ENCODE data around the gene LRP5.

The LRP5 gene

DNA sequence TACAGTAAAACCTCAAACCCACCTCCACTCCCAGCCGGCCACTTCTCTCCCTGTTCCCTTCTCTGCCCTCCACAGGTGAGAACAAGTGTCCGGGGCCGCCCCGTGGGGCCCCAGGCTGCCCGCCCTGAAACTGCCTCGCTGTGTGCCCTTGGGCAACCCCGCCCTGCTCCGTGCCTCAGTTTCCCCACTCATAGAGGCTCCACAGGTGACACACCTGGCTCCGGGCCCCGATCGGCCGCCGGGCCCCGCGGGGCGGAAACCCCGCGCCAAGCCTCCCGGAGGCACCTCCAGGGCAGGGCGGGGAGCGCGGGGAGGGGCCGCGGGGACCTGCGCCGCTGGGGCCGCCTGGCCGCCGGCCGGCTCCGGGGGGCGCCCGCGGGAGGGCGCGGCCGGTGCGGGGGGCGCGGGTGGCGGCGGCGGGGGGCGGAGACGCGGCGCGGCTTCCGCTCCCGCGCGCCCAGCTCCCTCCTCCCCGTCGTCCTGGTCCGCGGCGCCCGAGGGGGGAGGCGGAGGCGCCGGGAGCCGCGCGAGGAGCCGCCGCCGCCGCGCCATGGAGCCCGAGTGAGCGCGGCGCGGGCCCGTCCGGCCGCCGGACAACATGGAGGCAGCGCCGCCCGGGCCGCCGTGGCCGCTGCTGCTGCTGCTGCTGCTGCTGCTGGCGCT, at the start of gene LRP5:
Gene LRP5 (plus strand): TSS at position 475 of the 663 bp plus-strand sequence. CDS start 124 bp downstream, at position 599.
- peak; percentile 24 for DNase-seq

GRCh38 chr11:68263444-68264035, 48.9 kb upstream of the LRP5 start:
- no peak for DNase-seq

DNA sequence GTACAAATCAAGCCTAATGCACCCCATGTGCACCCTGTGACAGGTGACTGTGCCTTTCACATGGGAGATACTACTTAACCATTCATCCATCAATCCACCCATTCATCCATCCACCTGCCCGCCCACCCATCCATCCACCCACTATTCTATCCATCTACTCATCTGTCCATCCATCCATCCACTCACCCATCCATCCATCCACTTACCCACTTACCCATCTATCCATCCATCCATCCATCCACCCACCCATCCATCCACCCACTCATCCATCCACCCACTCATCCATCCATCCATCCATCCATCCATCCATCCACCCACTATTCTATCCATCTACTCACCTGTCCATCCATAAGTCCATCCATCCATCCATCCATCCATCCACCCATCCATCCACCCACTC, 48.1 kb upstream of the LRP5 start:
- DNase-seq: no peak

DNA sequence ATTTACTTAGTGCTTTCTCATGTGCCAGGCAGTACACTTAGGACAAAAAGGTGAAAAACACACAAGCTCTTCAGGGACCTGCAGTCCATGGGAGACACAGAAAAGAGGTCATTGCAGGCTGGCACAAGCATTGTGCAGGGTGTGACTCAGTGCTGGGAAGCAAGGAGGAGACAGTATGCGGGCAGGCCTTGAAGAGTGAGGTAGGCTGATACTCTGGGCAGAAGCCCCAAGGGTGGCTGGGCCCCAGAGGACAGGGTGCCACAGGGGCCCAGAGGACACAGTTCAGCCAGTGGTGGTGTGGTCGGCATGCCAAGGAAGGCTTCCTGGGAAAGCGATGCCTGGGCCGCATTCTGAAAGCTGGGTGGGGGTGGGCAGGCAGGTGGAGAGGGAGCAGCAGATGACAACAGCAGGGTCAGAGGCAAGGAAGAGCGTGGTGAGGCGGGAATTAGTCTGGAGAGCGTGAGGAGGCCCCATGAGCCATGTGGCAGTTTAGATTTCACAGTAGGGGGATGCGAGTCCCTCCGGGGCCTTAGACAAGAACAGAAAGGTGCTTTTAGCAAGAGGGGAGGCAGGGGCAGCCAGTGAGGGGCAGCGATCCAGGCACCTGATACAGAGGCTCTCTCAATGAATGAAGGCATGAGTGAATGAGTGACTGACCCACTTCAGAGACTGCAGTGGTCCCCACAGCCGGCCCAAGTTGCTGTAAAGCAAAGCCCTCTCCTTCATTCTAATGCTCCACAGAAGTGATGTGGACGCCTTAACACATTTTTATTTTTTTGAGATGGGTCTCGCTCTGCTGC, 47.5 kb upstream of the LRP5 start:
- no peak for DNase-seq

DNA sequence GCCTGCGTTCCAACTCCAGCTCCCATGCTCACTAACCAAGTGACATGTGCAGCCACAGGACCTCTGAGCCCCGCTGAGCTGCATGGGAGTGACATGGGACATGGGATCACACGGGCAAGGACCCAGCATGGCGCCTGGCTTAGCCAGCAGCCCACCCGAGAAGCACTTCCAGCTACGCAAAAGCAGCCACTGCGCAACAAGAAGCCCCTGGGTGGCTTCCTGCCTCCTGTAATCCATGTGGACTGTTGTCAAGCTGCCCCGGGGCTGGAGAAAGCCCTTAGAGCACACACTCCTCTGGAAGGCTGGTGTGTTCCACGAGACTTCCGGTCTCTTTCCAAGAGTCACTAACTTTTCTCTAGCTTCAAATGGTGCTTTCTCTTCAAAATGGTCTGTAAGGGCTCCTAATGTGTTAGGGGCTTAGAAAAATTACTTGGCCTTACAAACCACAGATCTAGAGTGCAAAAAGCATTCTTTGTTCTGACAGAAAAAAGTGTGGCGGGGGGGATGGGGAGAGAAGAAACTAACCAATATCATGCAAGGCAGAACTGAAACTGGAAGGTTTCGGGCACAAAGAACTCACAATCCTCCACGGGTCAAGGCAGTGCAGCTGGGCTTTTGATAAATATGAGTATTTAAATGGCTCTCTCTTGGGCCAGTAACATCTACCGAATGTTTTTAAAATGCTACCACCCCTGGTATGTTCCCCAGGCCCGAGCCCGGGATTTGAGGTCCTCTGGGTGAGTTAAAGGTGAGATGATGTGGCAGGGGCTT, 46.1 kb upstream of the LRP5 start:
- no peak for DNase-seq

GRCh38 chr11:68266936-68267880, 45.2 kb upstream of the LRP5 start:
- DNase-seq: no peak

GRCh38 chr11:68267881-68268240, 44.5 kb upstream of the LRP5 start:
- no peak for DNase-seq

DNA sequence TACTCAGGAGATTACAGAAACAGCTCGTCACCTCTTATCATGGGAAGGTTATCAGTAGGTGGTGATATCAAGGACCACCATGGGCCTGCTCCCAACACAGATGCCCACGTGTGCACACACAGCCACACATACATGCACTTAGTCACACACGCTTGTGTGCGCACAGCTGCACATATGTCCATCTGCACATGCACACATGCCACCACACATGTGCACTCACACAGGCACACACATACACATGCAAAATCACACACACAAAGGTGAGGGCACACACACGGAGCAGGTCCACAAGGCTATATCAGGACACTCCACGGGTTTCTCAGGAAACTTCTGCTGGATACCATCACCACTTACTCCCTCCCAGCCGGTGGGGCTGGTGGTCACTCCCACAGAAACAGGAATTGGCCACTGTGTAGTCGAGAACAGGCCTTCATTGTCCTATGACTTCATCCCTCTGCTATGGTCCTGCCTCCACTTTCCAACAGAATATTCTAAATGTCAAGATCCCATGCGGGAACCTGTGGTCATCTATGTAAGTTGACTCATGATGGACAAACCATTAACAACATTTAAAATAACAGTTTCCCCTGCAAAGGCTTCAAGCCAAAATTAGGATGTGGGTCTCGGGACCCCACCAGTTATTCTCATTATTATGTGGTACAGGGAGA, 42.8 kb upstream of the LRP5 start:
- DNase-seq: no peak

- DNase-seq: no peak
These were observed 42.0 kb upstream of the LRP5 start for GRCh38 chr11:68270196-68271022.

DNA sequence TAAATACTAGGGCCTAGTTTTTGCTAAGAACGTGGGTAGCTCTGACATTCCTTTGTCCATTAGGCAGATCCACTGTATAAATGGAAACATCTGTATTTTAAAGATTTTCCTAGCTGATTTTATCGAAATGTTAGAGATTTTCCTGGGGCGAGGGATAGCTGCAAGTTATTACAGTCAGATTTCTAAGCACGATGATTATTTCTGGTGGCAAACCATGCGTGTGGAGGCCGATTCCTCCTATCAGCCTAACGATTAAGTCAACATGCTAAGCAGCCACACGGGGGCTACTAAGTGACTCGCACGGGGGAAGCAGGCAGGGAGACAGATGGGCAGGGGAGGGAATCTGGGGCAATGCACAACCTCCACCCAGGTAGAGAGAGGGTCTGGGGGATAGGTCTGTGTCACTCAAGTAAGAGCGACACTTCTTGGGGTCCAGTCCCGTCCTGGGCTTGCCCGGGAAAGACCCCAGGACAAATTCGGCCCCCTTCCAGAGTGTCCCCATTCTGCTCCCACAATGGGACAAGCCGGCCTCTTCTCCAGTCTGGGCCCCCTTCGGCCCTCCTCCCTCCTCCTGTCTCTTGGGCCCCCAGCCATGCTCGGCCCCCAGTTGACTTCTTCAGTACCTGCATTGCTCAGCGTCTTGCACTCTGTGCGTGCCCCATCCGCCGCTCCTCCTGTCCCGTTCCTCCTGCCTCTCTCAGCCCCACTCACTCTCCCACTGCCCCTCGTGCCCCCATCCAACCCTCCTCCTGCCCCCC, 41.2 kb upstream of the LRP5 start:
- peak; percentile 70 for DNase-seq

DNA sequence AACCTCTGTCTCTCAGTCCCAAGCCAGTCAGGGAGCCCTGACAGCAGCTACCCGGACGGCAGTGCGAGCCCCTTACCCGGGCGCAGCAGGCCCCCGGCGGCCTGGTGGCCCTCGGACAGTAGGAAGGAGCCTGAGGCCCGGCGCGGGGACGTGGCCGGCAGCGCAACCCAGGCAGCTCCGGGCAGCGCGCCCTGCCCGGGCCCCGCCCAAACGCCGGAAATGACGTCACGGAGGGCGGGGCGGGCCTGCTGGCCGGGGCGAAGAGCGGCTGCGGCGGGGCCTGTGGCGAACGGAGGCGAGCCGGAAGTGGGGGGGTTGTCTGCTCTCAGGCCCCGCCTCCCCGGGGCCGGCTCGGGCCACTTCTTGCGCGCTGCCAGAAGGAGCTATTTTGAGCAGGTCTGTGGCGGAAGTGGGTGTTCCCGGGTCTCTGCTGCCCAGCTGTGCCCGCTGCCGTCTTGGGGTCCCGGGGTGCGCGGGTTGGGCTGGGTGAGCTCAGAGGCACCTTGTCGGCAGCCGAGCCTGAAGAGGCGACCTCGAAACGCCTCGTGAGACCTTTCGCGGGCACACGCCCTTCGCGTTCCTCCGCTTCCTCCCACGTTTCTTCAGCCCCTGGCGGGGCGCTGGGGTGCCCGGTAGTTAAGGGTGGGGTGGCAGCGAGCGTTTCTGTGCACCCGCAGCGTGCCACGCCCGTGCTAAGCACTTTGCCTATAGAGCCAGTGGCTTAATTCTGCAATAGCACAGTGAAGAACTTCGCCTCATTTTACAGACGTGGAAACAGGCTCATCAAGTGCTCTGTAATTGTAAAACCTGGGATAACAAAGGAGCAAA, 40.4 kb upstream of the LRP5 start, which contains the start of gene C11orf24:
Gene C11orf24 (minus strand): TSS at position 193 of the 828 bp plus-strand sequence. CDS start 8,206 bp downstream, outside the sequence.
- peak; percentile 93 for DNase-seq

GRCh38 chr11:68273026-68273738, 39.2 kb upstream of the LRP5 start:
- DNase-seq: no peak

- DNase-seq: no peak
These were observed 38.1 kb upstream of the LRP5 start for GRCh38 chr11:68274306-68274705.

- no peak for DNase-seq
These were observed 36.5 kb upstream of the LRP5 start for GRCh38 chr11:68275721-68276507.

- no peak for DNase-seq
These were observed 35.5 kb upstream of the LRP5 start for GRCh38 chr11:68276861-68277260.

DNA sequence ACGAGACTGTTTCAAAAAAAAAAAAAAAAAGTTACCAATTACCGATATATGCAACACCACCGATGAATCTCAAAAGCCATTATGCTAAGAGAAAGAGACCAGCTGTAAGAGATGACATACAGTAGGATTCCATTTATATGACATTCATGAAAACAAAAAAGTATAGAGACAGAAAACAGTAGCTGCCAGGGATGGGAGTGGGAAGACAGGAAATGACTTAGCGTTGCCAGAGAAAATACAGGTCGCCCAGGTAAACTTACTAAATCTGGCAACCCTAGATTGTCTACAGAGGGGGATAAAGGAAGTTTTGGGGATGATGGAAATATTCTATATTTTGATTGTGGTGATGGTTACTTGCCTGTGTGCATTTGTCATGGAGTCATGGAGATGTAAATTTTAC, 32.7 kb upstream of the LRP5 start:
- no peak for DNase-seq
